ENCODE results near the gene DYRK1A. TPM values are rescaled to one million over a fixed set of nuclear protein-coding genes. Genes with fewer than 3 reads are reported as not detected.

DYRK1A gene
- total and polyA plus RNA-seq, 2 of the 13 experiments (the other 11 are each of a cell fraction or from before 2014, with no cell fraction given): 24.6 to 34.2 TPM

- TF ChIP-seq PATZ1 (CRISPR knock-in tag; IDR thresholded peaks at IDR 0.05): peak; percentile 78
- TF ChIP-seq KAT2B (IDR thresholded peaks at IDR 0.05; ENCODE audit: borderline replicate concordance, low read depth, low read length): no peak
- peak; percentile 22; the same call in 1 of the 2 replicates for TF ChIP-seq HOXA3 (CRISPR knock-in tag; IDR thresholded peaks at IDR 0.05)
- TF ChIP-seq RBM22 (optimal IDR thresholded peaks at IDR 0.05; ENCODE audit: low read length): peak; percentile 99
- peak; percentile 58 for TF ChIP-seq HDAC1 (CRISPR knock-in tag; IDR thresholded peaks at IDR 0.05)
- TF ChIP-seq BRD4 (CRISPR knock-in tag; IDR thresholded peaks at IDR 0.05): 0 out of 2 replicates have a peak, but pooled peaks have one; percentile 59
- no peak for TF ChIP-seq ZNF460 (CRISPR knock-in tag; IDR thresholded peaks at IDR 0.05; ENCODE audit: borderline replicate concordance)
- TF ChIP-seq ZNF740 (CRISPR knock-in tag; IDR thresholded peaks at IDR 0.05): peak; percentile 68; the same call in 1 of the 2 replicates
- no peak for TF ChIP-seq MED8 (CRISPR knock-in tag; IDR thresholded peaks at IDR 0.05; ENCODE audit: insufficient replicate concordance)
- peak; percentile 49; the same call in 1 of the 2 replicates for TF ChIP-seq CCDC6 (CRISPR knock-in tag; IDR thresholded peaks at IDR 0.05)
- TF ChIP-seq NR2C2 (CRISPR knock-in tag; IDR thresholded peaks at IDR 0.05; ENCODE audit: borderline replicate concordance): peak; percentile 31; the same call in 1 of the 2 replicates
- peak; percentile 33; the same call in 1 of the 2 replicates for TF ChIP-seq RFX5 (IDR thresholded peaks at IDR 0.05; ENCODE audit: low read depth, low read length)
- TF ChIP-seq PTBP1 (IDR thresholded peaks at IDR 0.05; ENCODE audit: low read depth, low read length, poor library complexity, severe bottlenecking): peak; percentile 82
- no peak for TF ChIP-seq ZBTB49 (CRISPR knock-in tag; IDR thresholded peaks at IDR 0.05; ENCODE audit: borderline replicate concordance)
- TF ChIP-seq ZNF746 (CRISPR knock-in tag; IDR thresholded peaks at IDR 0.05): peak; percentile 96
- no peak for TF ChIP-seq ZBTB38 (CRISPR knock-in tag; IDR thresholded peaks at IDR 0.05)
- peak; percentile 54 for TF ChIP-seq ZFX (CRISPR knock-in tag; IDR thresholded peaks at IDR 0.05; ENCODE audit: low read depth)
- peak; percentile 61; the same call in 1 of the 2 replicates for TF ChIP-seq UBTF (CRISPR knock-in tag; IDR thresholded peaks at IDR 0.05)
- peak; percentile 96; the same call in 2 of the 3 replicates for TF ChIP-seq MXI1 (IDR thresholded peaks at IDR 0.05; ENCODE audit: borderline replicate concordance, low read depth, low read length)
- peak; percentile 94 for TF ChIP-seq ZNF362 (CRISPR knock-in tag; IDR thresholded peaks at IDR 0.05; ENCODE audit: borderline replicate concordance)
These were observed at the start of gene DYRK1A (continued) for GRCh38 chr21:37366482-37367316.
